Breast epithelium (tissue), 3 donors: ENCODE results near the gene S100A7.

Experiments
- CTCF ChIP-seq, 3 donors: fragments of 450-650 bp; IDR thresholded peaks; one replicate each; pipeline ENCODE4 v1.5.1; 2016 to 2017; ENCODE audit warnings: antibody characterized with exemption in 3 of 3, mild to moderate bottlenecking in 3 of 3, moderate library complexity in 3 of 3
- POLR2A ChIP-seq: fragments of 450-650 bp; IDR thresholded peaks from one replicate; pipeline ENCODE4 v1.6.1; 2016; ENCODE audit warnings: antibody characterized with exemption, mild to moderate bottlenecking, moderate library complexity
- POLR2AphosphoS5 ChIP-seq, 3 donors: sonication (generic); formaldehyde crosslinking; IDR thresholded peaks; one replicate each; pipeline ENCODE4 v1.6.1; 2017; ENCODE audit warnings: antibody characterized with exemption in 3 of 3

- TF ChIP-seq CTCF (IDR thresholded peaks at IDR 0.05) (no peak), POLR2AphosphoS5 (IDR thresholded peaks at IDR 0.05) (no peak), POLR2A (no peak)
Measured at GRCh38 chr1:153460551-153460950, at the start of gene S100A7.
